Activated CD4-positive, alpha-beta T cell treated with anti-CD3 and anti-CD28 coated beads, Interleukin-2, amount 10 ng/mL, durations not matched to agents 7 days and 5 days (primary cell): Measurements from ENCODE around the gene AMY1C. TPM values are rescaled to one million over a fixed set of nuclear protein-coding genes. Genes with fewer than 3 reads are reported as not detected.

Experiments used
- CTCF ChIA-PET: fragments of 350-600 bp; sonication (Branson Sonifier 250); formaldehyde crosslinking; loops from one replicate; lab custom pipeline; 2021; ENCODE audit warnings: antibody characterized with exemption; lab: Charles Lee
- POLR2A ChIA-PET: fragments of 350-600 bp; sonication (Branson Sonifier 250); formaldehyde crosslinking; loops from one replicate; lab custom pipeline; 2021; ENCODE audit warnings: antibody characterized with exemption; lab: Charles Lee
- DNase-seq: peaks from one replicate; pipeline ENCODE4 v3.0.0-alpha.2; 2020
- H3K27ac Mint-ChIP-seq: one replicate; pipeline ENCODE4 v1.8.0; 2021; ENCODE audit warnings: mild to moderate bottlenecking, moderate library complexity, mixed read lengths
- H3K27me3 Mint-ChIP-seq: one replicate; pipeline ENCODE4 v1.8.0; 2021; ENCODE audit warnings: mixed read lengths
- H3K36me3 Mint-ChIP-seq: one replicate; pipeline ENCODE4 v1.8.0; 2021; ENCODE audit warnings: low read depth, mixed read lengths
- H3K4me1 Mint-ChIP-seq: one replicate; pipeline ENCODE4 v1.8.0; 2021; ENCODE audit warnings: mixed read lengths
- H3K4me3 Mint-ChIP-seq: one replicate; pipeline ENCODE4 v1.8.0; 2021; ENCODE audit warnings: mild to moderate bottlenecking, moderate library complexity, mixed read lengths
- H3K9me3 Mint-ChIP-seq: one replicate; pipeline ENCODE4 v1.8.0; 2021; ENCODE audit warnings: mixed read lengths
- total RNA-seq, 2 experiments: library from RNA; stranded (reverse); gene quantifications; one replicate each; pipeline ENCODE4 v1.2.3, GENCODE V29; 2021

The AMY1C gene
- total RNA-seq, 2 experiments from 2014 or later: not detected

DNA sequence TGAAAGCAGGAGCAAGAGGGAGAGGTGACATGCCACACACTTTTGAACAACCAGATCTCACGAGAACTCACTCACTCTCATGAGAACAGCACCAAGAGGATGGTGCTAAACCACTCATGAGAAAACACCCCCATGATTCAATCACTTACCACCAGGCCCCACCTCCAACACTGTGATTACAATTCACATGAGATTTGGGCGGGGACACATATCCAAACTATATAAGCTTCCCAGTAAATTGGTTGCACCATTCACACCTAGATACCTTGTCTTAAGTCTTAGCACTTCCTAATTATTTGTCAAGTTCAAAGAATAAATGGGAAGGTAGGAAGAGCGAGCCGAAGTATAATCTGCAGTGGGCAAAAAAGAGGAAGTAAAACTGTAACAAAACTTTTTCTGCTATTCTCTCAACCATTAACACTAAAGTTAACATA, 34.3 kb downstream of the AMY1C start:
- Mint-ChIP-seq H3K4me3 (no peak overlapping the region), H3K4me1 (no peaks in the 10 kb centered on the region), H3K9me3 (no peaks in the 10 kb centered on the region), H3K27ac (no peak overlapping the region), H3K27me3 (no peaks in the 10 kb centered on the region), H3K36me3 (no peaks in the 10 kb centered on the region)
- ChIA-PET POLR2A (no interaction called here), CTCF (no interaction called here)
- DNase-seq: no peak

DNA sequence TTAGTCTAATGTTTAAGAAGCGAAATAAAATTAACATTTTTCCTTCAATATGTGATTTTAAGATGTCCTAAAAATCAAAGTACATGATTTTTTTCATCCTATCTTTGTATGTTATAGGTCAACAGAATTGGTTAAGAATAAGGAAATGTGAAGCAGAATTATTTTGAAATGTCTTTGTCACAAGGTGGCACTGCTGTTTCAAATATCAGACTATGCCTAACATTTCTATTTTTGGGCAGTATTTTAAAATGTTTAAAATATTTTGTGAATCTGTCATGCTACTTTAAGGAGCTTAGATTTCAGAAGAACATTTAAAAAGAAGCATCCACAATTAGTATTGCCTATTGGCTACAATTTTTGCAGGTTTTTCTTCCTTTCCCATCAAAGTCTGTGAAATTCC, 38.7 kb downstream of the AMY1C start:
- Mint-ChIP-seq H3K27ac (no peak overlapping the region), H3K4me1 (no peaks in the 10 kb centered on the region), H3K36me3 (no peaks in the 10 kb centered on the region), H3K4me3 (no peak overlapping the region), H3K27me3 (no peaks in the 10 kb centered on the region), H3K9me3 (no peaks in the 10 kb centered on the region)
- ChIA-PET CTCF (no interaction called here), POLR2A (no interaction called here)
- no peak for DNase-seq

DNA sequence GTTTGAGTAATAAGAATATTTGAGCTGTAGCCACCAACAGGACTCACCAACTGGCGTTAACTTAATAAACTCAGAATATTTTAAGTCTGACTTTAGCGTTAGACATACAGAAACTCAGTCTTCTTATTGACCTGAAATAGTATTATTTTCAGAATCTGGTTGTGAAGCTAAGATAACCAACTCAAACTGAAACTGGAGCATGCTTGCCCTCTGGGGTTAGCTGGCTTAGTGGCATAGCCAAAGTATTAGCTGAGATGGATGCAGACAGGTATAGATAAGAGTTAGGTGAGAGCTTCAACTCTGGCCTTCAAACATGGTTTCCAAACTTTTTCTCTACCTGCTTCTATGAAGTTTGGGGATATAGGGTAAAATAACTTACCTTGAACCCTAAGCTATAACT, 40.5 kb downstream of the AMY1C start:
- no peak overlapping the region for H3K27ac Mint-ChIP-seq
- no peak for DNase-seq
- no peaks in the 10 kb centered on the region for H3K27me3 Mint-ChIP-seq
- ChIA-PET POLR2A (no interaction called here), CTCF (no interaction called here)
- no peak overlapping the region for H3K4me3 Mint-ChIP-seq
- H3K36me3 Mint-ChIP-seq: no peaks in the 10 kb centered on the region
- no peaks in the 10 kb centered on the region for H3K4me1 Mint-ChIP-seq
- peaks cover 5% of the 10 kb centered on the region for H3K9me3 Mint-ChIP-seq

Other genes with a start within 250 kb of the AMY1C start
- gene RNPC3, start 224.2 kb upstream of the AMY1C start, total RNA-seq: 10 to 100 TPM; 28.3 to 38.5 TPM
- gene AMY2B, start 178.3 kb upstream of the AMY1C start, total RNA-seq: 10 to 100 TPM in 1 of 2 experiments, 1 to 10 TPM in 1; 8.5 to 10.6 TPM
- not detected for gene AMY2A, start 132.5 kb upstream of the AMY1C start, total RNA-seq
- not detected for gene AMY1A, start 94.1 kb upstream of the AMY1C start, total RNA-seq
- not detected for gene AMY1B, start 53.7 kb upstream of the AMY1C start, total RNA-seq